ENCODE results near the gene NOL4L.
"Not testable (repeated sequence)": the region's sequence is repeated elsewhere in the genome, so short reads cannot be mapped to it uniquely, and the experiment has no call there.

NOL4L gene

GRCh38 chr20:32596681-32597252 is 11.6 kb upstream of the NOL4L start:
- no peak for DNase-seq (ENCODE audit: low read depth)

GRCh38 chr20:32595143-32595542 is 10.0 kb upstream of the NOL4L start:
- no peak for DNase-seq (ENCODE audit: low read depth)

GRCh38 chr20:32594669-32595068 is 9.5 kb upstream of the NOL4L start:
- not testable (repeated sequence) for DNase-seq (ENCODE audit: low read depth)

- DNase-seq (ENCODE audit: low read depth): no peak
Observed at GRCh38 chr20:32594204-32594603, 9.1 kb upstream of the NOL4L start.

- DNase-seq (ENCODE audit: low read depth): not testable (repeated sequence)
Observed at GRCh38 chr20:32592616-32593015, 7.5 kb upstream of the NOL4L start.

- DNase-seq (ENCODE audit: low read depth): no peak
Observed at GRCh38 chr20:32592022-32592421, 6.9 kb upstream of the NOL4L start.

GRCh38 chr20:32589769-32590168 is 4.6 kb upstream of the NOL4L start:
- DNase-seq (ENCODE audit: low read depth): no peak

- no peak for DNase-seq (ENCODE audit: low read depth)
Observed at GRCh38 chr20:32589256-32589655, 4.1 kb upstream of the NOL4L start.

GRCh38 chr20:32588040-32588439 is 2.9 kb upstream of the NOL4L start:
- no peak for DNase-seq (ENCODE audit: low read depth)

GRCh38 chr20:32586291-32586690 is 1.2 kb upstream of the NOL4L start:
- no peak for DNase-seq (ENCODE audit: low read depth)

GRCh38 chr20:32585586-32586127 is 524 bp upstream of the NOL4L start:
- no peak for DNase-seq (ENCODE audit: low read depth)

- DNase-seq (ENCODE audit: low read depth): no peak
Observed at GRCh38 chr20:32583581-32584070, 1.5 kb downstream of the NOL4L start.

GRCh38 chr20:32582659-32583580 is 2.2 kb downstream of the NOL4L start:
- DNase-seq (ENCODE audit: low read depth): no peak

- no peak for DNase-seq (ENCODE audit: low read depth)
Observed at GRCh38 chr20:32581839-32582658, 3.1 kb downstream of the NOL4L start.

- DNase-seq (ENCODE audit: low read depth): no peak
Observed at GRCh38 chr20:32580970-32581838, 3.9 kb downstream of the NOL4L start.

GRCh38 chr20:32580219-32580969 is 4.7 kb downstream of the NOL4L start:
- no peak for DNase-seq (ENCODE audit: low read depth)

GRCh38 chr20:32578840-32579390 is 6.2 kb downstream of the NOL4L start:
- no peak for DNase-seq (ENCODE audit: low read depth)

GRCh38 chr20:32578062-32578461 is 7.1 kb downstream of the NOL4L start:
- not testable (repeated sequence) for DNase-seq (ENCODE audit: low read depth)

GRCh38 chr20:32577657-32578056 is 7.5 kb downstream of the NOL4L start:
- no peak for DNase-seq (ENCODE audit: low read depth)

GRCh38 chr20:32577023-32577422 is 8.1 kb downstream of the NOL4L start:
- DNase-seq (ENCODE audit: low read depth): no peak
